Gastrocnemius medialis (tissue), 4 donors: ENCODE data around the gene FLT3. TPM values are rescaled to one million over a fixed set of nuclear protein-coding genes. Genes with fewer than 3 reads are reported as not detected.

Experiments used
- ATAC-seq, 2 donors: fragments of 150-250 bp; one replicate each; pipeline ENCODE4 v1.9.1; 2016
- DNase-seq, 2 donors: peaks; one replicate each; pipeline ENCODE4 v3.0.0-alpha.2; 2019
- H3K27ac ChIP-seq, 4 donors: fragments of 200-600 bp; sonication (generic); 1 replicate in 1 of 4; 2 replicates in 3 of 4; pipeline ENCODE4 v1.5.1; 2016 to 2018; ENCODE audit warnings: mild to moderate bottlenecking in 2 of 4, moderate library complexity in 1 of 4
- H3K27me3 ChIP-seq, 3 donors: fragments of 200-600 bp; sonication (generic) in 2 of 3; 1 replicate in 1 of 3; 2 replicates in 2 of 3; pipeline versions ENCODE4 v1.5.1 to v1.6.0; 2016 to 2019; ENCODE audit warnings: mild to moderate bottlenecking in 1 of 3, moderate library complexity in 1 of 3
- H3K36me3 ChIP-seq, 2 donors: fragments of 200-600 bp; sonication (generic) in 1 of 2; one replicate each; pipeline ENCODE4 v1.5.1; 2017 to 2018
- H3K4me1 ChIP-seq, 2 donors: fragments of 200-600 bp; sonication (generic) in 1 of 2; one replicate each; pipeline ENCODE4 v1.5.1; 2016 to 2017; ENCODE audit warnings: mild to moderate bottlenecking in 2 of 2
- H3K4me3 ChIP-seq, 4 donors: fragments of 200-600 bp; sonication (generic) in 3 of 4; 1 replicate in 1 of 4; 2 replicates in 3 of 4; pipeline ENCODE4 v1.5.1; 2016 to 2019; ENCODE audit warnings: mild to moderate bottlenecking in 2 of 4
- H3K9me3 ChIP-seq, 3 donors: fragments of 200-600 bp; sonication (generic) in 2 of 3; 1 replicate in 1 of 3; 2 replicates in 2 of 3; pipeline ENCODE4 v1.5.1; 2016 to 2019
- POLR2A ChIP-seq, 2 donors: fragments of 450-650 bp; IDR thresholded peaks; one replicate each; pipeline ENCODE4 v1.6.1; 2017; ENCODE audit warnings: antibody characterized with exemption in 2 of 2, mild to moderate bottlenecking in 2 of 2, moderate library complexity in 2 of 2
- in situ Hi-C, 4 donors: fragments of 200-750 bp; cut with MboI; loops; one replicate each; pipeline versions ENCODE4 v1.15.0 to v1.8.0; 2017; ENCODE audit warnings: low sequenced_read_pairs in 4 of 4
- intact Hi-C: fragments of 100-400 bp; cut with DNase I; formaldehyde crosslinking; loops from one replicate; pipeline ENCODE4 v1.15.1; 2023; ENCODE audit warnings: low total_unique reads
- total RNA-seq, 4 donors: library from RNA; depleted of rRNA; stranded (reverse); fragments of >200 nt; gene quantifications; one replicate each; pipeline versions ENCODE4 v1.1.0 to v1.2.3, GENCODE V29; 2016
- TF ChIP-seq, protein P1 (sequence below), 5 experiments: fragments of 450-650 bp in 3 of 5; fragments of 200-600 bp in 2 of 5; sonication (generic) in 2 of 5; IDR thresholded peaks in 4 of 5; conservative IDR thresholded peaks in 1 of 5; 1 replicate in 4 of 5; 2 replicates in 1 of 5; pipeline ENCODE4 v1.5.1; 2016 to 2019; ENCODE audit warnings: antibody characterized with exemption in 5 of 5, mild to moderate bottlenecking in 3 of 5, moderate library complexity in 3 of 5

Gene FLT3
- total RNA-seq, 4 donors from 2014 or later = 0.22 to 0.92 (median 0.37) TPM

- peak overlapping the region in 3 of 4 donors; percentile 93 to 95 (median 94) for H3K27ac ChIP-seq
- H3K4me1 ChIP-seq = peaks cover 27 to 41% of the 10 kb centered on the region in 2 donors
- DNase-seq (no peak), ATAC-seq (no peak)
- no peaks in the 10 kb centered on the region for H3K9me3 ChIP-seq
- in situ Hi-C loops = loop anchor here in 2 of 4 donors (25.0 kb wide), 4 partner anchors 522 to 878 kb away; partner anchors contain the start of genes POMP (in 1 of the 2), RASL11A (in 1 of the 2), RPL21 (in 1 of the 2) and SLC46A3 (in 1 of the 2)
- peak overlapping the region; percentile 79 to 99 (median 88) for H3K4me3 ChIP-seq
- intact Hi-C loops = loop anchor here (10.0 kb wide), 2 partner anchors 114 to 876 kb away; no protein-coding TSS in a partner anchor
- H3K36me3 ChIP-seq = no peaks in the 10 kb centered on the region
- H3K27me3 ChIP-seq = no peaks in the 10 kb centered on the region
- no peak for TF ChIP-seq POLR2A (IDR thresholded peaks at IDR 0.05)
- TF ChIP-seq, protein P1, sequence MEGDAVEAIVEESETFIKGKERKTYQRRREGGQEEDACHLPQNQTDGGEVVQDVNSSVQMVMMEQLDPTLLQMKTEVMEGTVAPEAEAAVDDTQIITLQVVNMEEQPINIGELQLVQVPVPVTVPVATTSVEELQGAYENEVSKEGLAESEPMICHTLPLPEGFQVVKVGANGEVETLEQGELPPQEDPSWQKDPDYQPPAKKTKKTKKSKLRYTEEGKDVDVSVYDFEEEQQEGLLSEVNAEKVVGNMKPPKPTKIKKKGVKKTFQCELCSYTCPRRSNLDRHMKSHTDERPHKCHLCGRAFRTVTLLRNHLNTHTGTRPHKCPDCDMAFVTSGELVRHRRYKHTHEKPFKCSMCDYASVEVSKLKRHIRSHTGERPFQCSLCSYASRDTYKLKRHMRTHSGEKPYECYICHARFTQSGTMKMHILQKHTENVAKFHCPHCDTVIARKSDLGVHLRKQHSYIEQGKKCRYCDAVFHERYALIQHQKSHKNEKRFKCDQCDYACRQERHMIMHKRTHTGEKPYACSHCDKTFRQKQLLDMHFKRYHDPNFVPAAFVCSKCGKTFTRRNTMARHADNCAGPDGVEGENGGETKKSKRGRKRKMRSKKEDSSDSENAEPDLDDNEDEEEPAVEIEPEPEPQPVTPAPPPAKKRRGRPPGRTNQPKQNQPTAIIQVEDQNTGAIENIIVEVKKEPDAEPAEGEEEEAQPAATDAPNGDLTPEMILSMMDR (IDR thresholded peaks at IDR 0.05 in 4 of 5, conservative IDR thresholded peaks at IDR 0.05 in 1 of 5) = no peak
Measured at GRCh38 chr13:28140433-28141125, 40.2 kb upstream of the FLT3 start.

GRCh38 chr13:28138756-28139470 is 38.5 kb upstream of the FLT3 start:
- ATAC-seq = peak; percentile 46 to 59
- peak overlapping the region; percentile 93 to 99 (median 94) for H3K27ac ChIP-seq
- no peaks in the 10 kb centered on the region for H3K36me3 ChIP-seq
- H3K4me1 ChIP-seq = peaks cover 27 to 41% of the 10 kb centered on the region in 2 donors
- intact Hi-C loops (loop anchor here (5.0 to 10.0 kb wide), 4 partner anchors 516 to 714 kb away; partner anchors contain the start of genes GTF3A, LNX2, POLR1D and POMP), in situ Hi-C loops (loop anchor here in 2 of 4 donors (25.0 kb wide), 4 partner anchors 523 to 877 kb away; partner anchors contain the start of genes POMP (in 1 of the 2), RASL11A (in 1 of the 2), RPL21 (in 1 of the 2) and SLC46A3 (in 1 of the 2))
- H3K9me3 ChIP-seq = no peaks in the 10 kb centered on the region
- no peaks in the 10 kb centered on the region for H3K27me3 ChIP-seq
- TF ChIP-seq, protein P1 (IDR thresholded peaks at IDR 0.05 in 4 of 5, conservative IDR thresholded peaks at IDR 0.05 in 1 of 5) = no peak
- TF ChIP-seq POLR2A (IDR thresholded peaks at IDR 0.05) = peak; percentile 37 to 57
- DNase-seq = peak; percentile 61 to 69
- peak overlapping the region; percentile 79 to 99 (median 88) for H3K4me3 ChIP-seq

GRCh38 chr13:28138012-28138755 is 37.8 kb upstream of the FLT3 start, which contains the start of gene PAN3:
TSS of gene PAN3 (plus strand) at chr13:28138545. CDS start at chr13:28138658, 113 bp downstream.
- intact Hi-C loops = loop anchor here (5.0 to 10.0 kb wide), 4 partner anchors 516 to 713 kb away; partner anchors contain the start of genes GTF3A, LNX2, POLR1D and POMP
- peak within 1 kb of the TSS; percentile 79 to 99 (median 88) for H3K4me3 ChIP-seq

More at GRCh38 chr13:28138012-28138755, 37.8 kb upstream of the FLT3 start, which contains the start of gene PAN3:
- TF ChIP-seq POLR2A (IDR thresholded peaks at IDR 0.05) = peak; percentile 56 to 72
- TF ChIP-seq, protein P1 (IDR thresholded peaks at IDR 0.05 in 4 of 5, conservative IDR thresholded peaks at IDR 0.05 in 1 of 5) = peak in 1 of 5 experiments; percentile 34
- Histone ChIP-seq H3K27me3 (no peaks in the 10 kb centered on the region), H3K27ac (peak within 1 kb of the TSS; percentile 93 to 99 (median 94)), H3K36me3 (no peaks in the 10 kb centered on the region), H3K9me3 (no peaks in the 10 kb centered on the region), H3K4me1 (peaks cover 27 to 37% of the 10 kb centered on the region in 2 donors)
- ATAC-seq (peak; percentile 91), DNase-seq (peak; percentile 77 to 87)
- in situ Hi-C loops = loop anchor here in 2 of 4 donors (25.0 kb wide), 4 partner anchors 524 to 876 kb away; partner anchors contain the start of genes POMP (in 1 of the 2), RASL11A (in 1 of the 2), RPL21 (in 1 of the 2) and SLC46A3 (in 1 of the 2)
